ENCODE measurements around the gene MEF2C.

Gene MEF2C

DNA sequence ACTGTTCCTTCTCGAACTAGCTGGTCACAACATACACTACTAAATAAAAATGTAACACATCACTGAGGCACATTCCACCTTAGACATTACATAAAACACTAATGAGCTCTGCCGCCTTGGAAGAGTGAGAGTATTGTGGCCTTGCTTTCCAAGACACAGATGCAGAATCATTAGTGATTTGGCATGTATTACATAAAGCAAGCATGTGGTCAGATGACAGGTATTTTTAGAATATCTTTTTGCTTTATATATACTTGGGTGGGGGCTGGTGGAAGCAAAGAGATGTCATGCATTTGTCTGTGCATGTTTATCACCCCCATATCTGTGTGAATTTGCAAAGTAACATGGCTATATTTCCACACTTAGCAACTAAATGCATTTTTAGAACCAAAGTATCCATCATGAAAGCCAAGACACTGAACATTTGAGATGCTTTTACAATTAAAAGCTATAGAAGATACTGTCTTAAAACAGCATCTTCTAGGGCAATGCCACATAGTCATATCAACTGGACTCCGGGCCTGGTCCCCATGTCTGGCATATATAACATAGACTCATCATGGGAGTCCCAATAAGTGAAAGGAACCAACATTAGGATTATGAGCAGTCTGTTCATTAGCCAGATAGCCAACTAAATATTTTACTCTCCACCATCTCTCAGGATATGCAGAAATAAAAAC is 213.5 kb downstream of the MEF2C start:
- peaks cover 9% of the 10 kb centered on the region for H3K36me3 Mint-ChIP-seq (ENCODE audit: low read depth)
- H3K9me3 Mint-ChIP-seq, result peaks cover 4% of the 10 kb centered on the region
- no peak overlapping the region for H3K27ac Mint-ChIP-seq
- peaks cover 97% of the 10 kb centered on the region for H3K27me3 Mint-ChIP-seq
- H3K4me3 Mint-ChIP-seq, result no peak overlapping the region
- H3K4me1 Mint-ChIP-seq (ENCODE audit: low read depth), result peaks cover 31% of the 10 kb centered on the region

DNA sequence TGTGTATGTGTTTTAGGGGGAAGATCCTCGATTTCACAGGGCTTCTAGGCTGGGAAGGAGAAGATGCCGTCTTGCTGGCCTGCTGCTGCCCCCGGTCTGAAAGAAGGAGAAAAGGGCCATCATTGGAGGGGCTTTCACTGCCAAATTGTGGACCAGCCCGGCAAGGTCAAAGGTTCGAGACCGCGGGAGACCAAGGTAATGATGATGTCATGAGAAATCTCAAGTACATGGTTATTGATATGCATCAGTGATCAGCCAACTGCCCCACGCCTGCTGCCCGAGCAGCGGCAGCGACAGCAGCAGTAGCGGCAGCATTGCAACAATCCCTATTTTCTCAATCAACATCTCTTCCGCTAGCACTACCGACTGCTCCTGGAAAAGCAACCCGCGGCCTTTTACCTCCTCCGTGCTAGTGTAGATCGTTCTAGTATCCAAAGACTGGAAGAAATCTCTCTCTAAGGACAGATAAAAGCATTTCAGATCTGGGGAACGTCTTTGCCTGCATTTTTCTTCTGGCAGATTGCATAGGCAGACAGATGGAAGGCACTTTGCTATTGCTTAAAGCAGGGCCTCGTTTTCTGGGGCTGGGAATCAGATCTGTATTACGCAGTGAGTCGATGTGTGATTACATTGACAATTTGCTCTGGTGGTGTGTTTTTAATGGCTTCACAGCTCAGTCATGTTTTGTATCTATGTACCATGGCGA is 215.3 kb downstream of the MEF2C start:
- H3K27me3 Mint-ChIP-seq, result peaks cover 98% of the 10 kb centered on the region

More for the DNA sequence above, 215.3 kb downstream of the MEF2C start:
- Mint-ChIP-seq H3K9me3 (peaks cover 10% of the 10 kb centered on the region), H3K27ac (no peak overlapping the region), H3K4me3 (peak overlapping the region; percentile 88), H3K4me1 (ENCODE audit: low read depth) (peaks cover 22% of the 10 kb centered on the region), H3K36me3 (ENCODE audit: low read depth) (peaks cover 15% of the 10 kb centered on the region)
